Measurements from ENCODE around the gene TLL2.

The TLL2 gene

GRCh38 chr10:96457341-96457740 is 56.4 kb downstream of the TLL2 start:
- CTCF ChIA-PET, result interaction anchor here (2.0 kb wide), 1 partner anchor 82 kb away, joined by 7 read pairs; no protein-coding TSS in a partner anchor
- TF ChIP-seq CTCF (IDR thresholded peaks at IDR 0.05; ENCODE audit: control extremely low read depth, extremely low read depth, low read depth, missing control alignments), result no peak
- DNase-seq (ENCODE audit: extremely low spot score), result no peak
- POLR2A ChIA-PET, result no interaction called here

GRCh38 chr10:96456296-96456840 is 57.4 kb downstream of the TLL2 start:
- POLR2A ChIA-PET, result no interaction called here
- CTCF ChIA-PET, result interaction anchor here (1.5 to 2.0 kb wide), 2 partner anchors 81 to 287 kb away, joined by 3 to 7 read pairs; no protein-coding TSS in a partner anchor

GRCh38 chr10:96453856-96454583 is 59.7 kb downstream of the TLL2 start:
- CTCF ChIA-PET, result interaction anchor here (1.1 to 1.4 kb wide), 2 partner anchors 13 kb away, joined by 4 to 5 read pairs; no protein-coding TSS in a partner anchor
- POLR2A ChIA-PET, result no interaction called here
- TF ChIP-seq CTCF (IDR thresholded peaks at IDR 0.05; ENCODE audit: control extremely low read depth, extremely low read depth, low read depth, missing control alignments), result no peak
- no peak for DNase-seq (ENCODE audit: extremely low spot score)

More at GRCh38 chr10:96456296-96456840, 57.4 kb downstream of the TLL2 start:
- no peak for TF ChIP-seq CTCF (IDR thresholded peaks at IDR 0.05; ENCODE audit: control extremely low read depth, extremely low read depth, low read depth, missing control alignments)
- DNase-seq (ENCODE audit: extremely low spot score), result no peak

GRCh38 chr10:96452494-96453153 is 61.1 kb downstream of the TLL2 start:
- ChIA-PET POLR2A (no interaction called here), CTCF (interaction anchor here (1.3 kb wide), 1 partner anchor 11 kb away, joined by 3 read pairs; no protein-coding TSS in a partner anchor)
- no peak for DNase-seq (ENCODE audit: extremely low spot score)
- no peak for TF ChIP-seq CTCF (IDR thresholded peaks at IDR 0.05; ENCODE audit: control extremely low read depth, extremely low read depth, low read depth, missing control alignments)

- ChIA-PET POLR2A (no interaction called here), CTCF (interaction anchor here (1.0 kb wide), 1 partner anchor 18 kb away, joined by 4 read pairs; no protein-coding TSS in a partner anchor)
- no peak for TF ChIP-seq CTCF (IDR thresholded peaks at IDR 0.05; ENCODE audit: control extremely low read depth, extremely low read depth, low read depth, missing control alignments)
- no peak for DNase-seq (ENCODE audit: extremely low spot score)
Measured at GRCh38 chr10:96450529-96451207, 63.1 kb downstream of the TLL2 start.

GRCh38 chr10:96448558-96448957 is 65.2 kb downstream of the TLL2 start:
- ChIA-PET CTCF (no interaction called here), POLR2A (no interaction called here)
- DNase-seq (ENCODE audit: extremely low spot score), result no peak
- no peak for TF ChIP-seq CTCF (IDR thresholded peaks at IDR 0.05; ENCODE audit: control extremely low read depth, extremely low read depth, low read depth, missing control alignments)

Data from GM10248 (cell line).